Measurements from ENCODE around the gene ZNF879.

The ZNF879 gene

GRCh38 chr5:178992291-178992895 is 31.2 kb upstream of the ZNF879 start:
- TF ChIP-seq CTCF (IDR thresholded peaks at IDR 0.05; ENCODE audit: insufficient read depth, low read length, poor library complexity, severe bottlenecking), result no peak
- DNase-seq (ENCODE audit: extremely low read depth, insufficient read length), result no peak
- no peaks in the 10 kb centered on the region for H3K36me3 ChIP-seq (ENCODE audit: control insufficient read depth, insufficient read depth, low read length)
- H3K4me3 ChIP-seq (replicated peaks; ENCODE audit: low read depth, low read length), result no peak overlapping the region
- H3K27me3 ChIP-seq (replicated peaks; ENCODE audit: control insufficient read depth, insufficient read depth, low read length), result no peaks in the 10 kb centered on the region

- DNase-seq (ENCODE audit: extremely low read depth, insufficient read length), result no peak
- no peak for TF ChIP-seq CTCF (IDR thresholded peaks at IDR 0.05; ENCODE audit: insufficient read depth, low read length, poor library complexity, severe bottlenecking)
- no peaks in the 10 kb centered on the region for H3K36me3 ChIP-seq (ENCODE audit: control insufficient read depth, insufficient read depth, low read length)
- H3K4me3 ChIP-seq (replicated peaks; ENCODE audit: low read depth, low read length), result no peak overlapping the region
- no peaks in the 10 kb centered on the region for H3K27me3 ChIP-seq (replicated peaks; ENCODE audit: control insufficient read depth, insufficient read depth, low read length)
These were observed 30.3 kb upstream of the ZNF879 start for GRCh38 chr5:178993236-178993765.

- Histone ChIP-seq H3K27me3 (replicated peaks; ENCODE audit: control insufficient read depth, insufficient read depth, low read length) (no peaks in the 10 kb centered on the region), H3K36me3 (ENCODE audit: control insufficient read depth, insufficient read depth, low read length) (no peaks in the 10 kb centered on the region), H3K4me3 (replicated peaks; ENCODE audit: low read depth, low read length) (no peak overlapping the region)
- TF ChIP-seq CTCF (IDR thresholded peaks at IDR 0.05; ENCODE audit: insufficient read depth, low read length, poor library complexity, severe bottlenecking), result no peak
- DNase-seq (ENCODE audit: extremely low read depth, insufficient read length), result no peak
These were observed 29.5 kb upstream of the ZNF879 start for GRCh38 chr5:178993955-178994579.

- TF ChIP-seq CTCF (IDR thresholded peaks at IDR 0.05; ENCODE audit: insufficient read depth, low read length, poor library complexity, severe bottlenecking), result no peak
- Histone ChIP-seq H3K4me3 (replicated peaks; ENCODE audit: low read depth, low read length) (no peak within 1 kb of the TSS), H3K27me3 (replicated peaks; ENCODE audit: control insufficient read depth, insufficient read depth, low read length) (no peaks in the 10 kb centered on the region), H3K36me3 (ENCODE audit: control insufficient read depth, insufficient read depth, low read length) (no peaks in the 10 kb centered on the region)
- DNase-seq (ENCODE audit: extremely low read depth, insufficient read length), result no peak
These were observed 28.8 kb upstream of the ZNF879 start, which contains the start of gene GRM6 for GRCh38 chr5:178994580-178995340. Gene GRM6 (minus strand): TSS chr5:178995320. CDS start chr5:178994944, 376 bp downstream.

- Histone ChIP-seq H3K36me3 (ENCODE audit: control insufficient read depth, insufficient read depth, low read length) (no peaks in the 10 kb centered on the region), H3K4me3 (replicated peaks; ENCODE audit: low read depth, low read length) (no peak overlapping the region), H3K27me3 (replicated peaks; ENCODE audit: control insufficient read depth, insufficient read depth, low read length) (no peaks in the 10 kb centered on the region)
- no peak for TF ChIP-seq CTCF (IDR thresholded peaks at IDR 0.05; ENCODE audit: insufficient read depth, low read length, poor library complexity, severe bottlenecking)
- DNase-seq (ENCODE audit: extremely low read depth, insufficient read length), result no peak
These were observed 28.3 kb upstream of the ZNF879 start for GRCh38 chr5:178995341-178995690.
